Gastroesophageal sphincter (tissue), 3 donors: Measurements from ENCODE around the gene LSM7.

Experiments
- CTCF ChIP-seq, 4 experiments: fragments of 200-600 bp in 2 of 4; fragments of 450-650 bp in 2 of 4; sonication (generic) in 1 of 4; IDR thresholded peaks; one replicate each; pipeline ENCODE4 v1.5.1; 2017 to 2019; ENCODE audit warnings: antibody characterized with exemption in 4 of 4, mild to moderate bottlenecking in 2 of 4, moderate library complexity in 2 of 4
- POLR2A ChIP-seq, 2 donors: fragments of 450-650 bp; IDR thresholded peaks; one replicate each; pipeline ENCODE4 v1.6.1; 2017; ENCODE audit warnings: antibody characterized with exemption in 2 of 2, mild to moderate bottlenecking in 2 of 2, moderate library complexity in 1 of 2
- POLR2AphosphoS5 ChIP-seq: sonication (generic); formaldehyde crosslinking; IDR thresholded peaks from one replicate; pipeline ENCODE4 v1.6.1; 2017; ENCODE audit warnings: antibody characterized with exemption

DNA sequence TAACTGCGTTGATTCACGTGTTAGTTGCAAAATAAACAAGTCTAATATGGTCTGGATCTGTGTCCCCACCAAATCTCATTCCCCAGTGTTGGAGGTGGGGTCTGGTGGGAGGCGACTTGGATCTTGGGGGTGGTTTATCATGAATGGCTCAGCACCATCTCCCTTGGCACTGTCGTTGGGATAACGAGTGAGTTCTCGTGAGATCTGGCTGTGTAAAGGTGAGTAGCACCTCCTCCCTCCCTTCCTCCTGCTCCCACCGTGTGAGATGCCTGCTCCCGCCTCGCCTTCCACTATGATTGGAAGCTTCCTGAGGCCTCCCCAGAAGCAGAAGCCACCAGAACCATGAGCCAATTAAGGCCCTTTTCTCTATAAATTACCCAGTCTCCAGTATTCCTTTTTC, 51.2 kb downstream of the LSM7 start:
- TF ChIP-seq CTCF (IDR thresholded peaks at IDR 0.05): no peak
- no peak for TF ChIP-seq POLR2AphosphoS5
- TF ChIP-seq POLR2A (IDR thresholded peaks at IDR 0.05): no peak
